ENCODE data around the gene SLC6A11. TPM values are rescaled to one million over a fixed set of nuclear protein-coding genes. Genes with fewer than 3 reads are reported as not detected.

The SLC6A11 gene
- total RNA-seq, 2 experiments from 2014 or later: not detected

DNA sequence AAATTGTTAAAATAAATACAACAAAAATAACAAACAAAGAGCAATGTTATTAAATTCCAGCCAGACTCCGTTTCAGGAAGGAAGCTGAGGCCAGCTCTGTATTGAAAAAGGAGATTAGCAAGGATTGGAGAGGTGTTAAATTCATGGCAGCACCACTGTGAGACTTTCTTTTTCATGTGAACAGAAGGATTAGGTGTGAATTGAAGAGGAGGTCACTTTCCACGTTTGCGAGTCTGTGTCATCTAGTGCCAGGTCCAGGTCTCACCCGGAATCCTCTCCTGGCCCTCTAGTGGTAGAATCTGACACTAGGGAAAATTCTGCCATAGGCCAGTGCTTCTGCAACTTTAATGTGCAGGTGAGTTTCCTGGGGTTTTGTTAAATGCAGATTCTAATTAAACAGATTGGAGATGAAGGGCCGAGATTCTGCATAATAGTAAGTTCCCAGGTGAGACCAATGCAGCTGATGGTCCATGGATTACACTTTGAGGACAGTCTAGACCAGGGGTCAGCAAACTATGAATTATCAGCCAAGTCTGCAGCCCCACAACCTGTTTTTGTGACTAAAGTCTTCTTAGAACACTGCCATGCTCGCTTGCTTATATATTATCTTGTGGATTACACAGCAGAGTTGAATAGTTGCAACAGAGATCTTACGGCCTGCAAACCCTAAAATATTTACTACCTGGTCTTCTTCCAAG, 167.3 kb downstream of the SLC6A11 start:
- no peak overlapping the region for H3K27ac ChIP-seq (ENCODE audit: low read depth in 1 of 2, low read length in 2 of 2)
- H3K9me3 ChIP-seq (ENCODE audit: control insufficient read depth in 1 of 2, insufficient read depth in 1 of 2, low read length in 2 of 2): no peaks in the 10 kb centered on the region
- Mint-ChIP-seq H3K27me3 (peaks cover 18% of the 10 kb centered on the region), H3K4me3 (no peak overlapping the region), H3K9me3 (peaks cover 2% of the 10 kb centered on the region), H3K36me3 (ENCODE audit: low read depth) (no peaks in the 10 kb centered on the region), H3K27ac (no peak overlapping the region), H3K4me1 (ENCODE audit: low read depth) (peaks cover 9% of the 10 kb centered on the region)
- peaks cover 0 to 6% of the 10 kb centered on the region in 2 experiments for H3K27me3 ChIP-seq (ENCODE audit: control insufficient read depth in 1 of 2, insufficient read depth in 2 of 2, low read length in 2 of 2)
- TF ChIP-seq, protein P1, sequence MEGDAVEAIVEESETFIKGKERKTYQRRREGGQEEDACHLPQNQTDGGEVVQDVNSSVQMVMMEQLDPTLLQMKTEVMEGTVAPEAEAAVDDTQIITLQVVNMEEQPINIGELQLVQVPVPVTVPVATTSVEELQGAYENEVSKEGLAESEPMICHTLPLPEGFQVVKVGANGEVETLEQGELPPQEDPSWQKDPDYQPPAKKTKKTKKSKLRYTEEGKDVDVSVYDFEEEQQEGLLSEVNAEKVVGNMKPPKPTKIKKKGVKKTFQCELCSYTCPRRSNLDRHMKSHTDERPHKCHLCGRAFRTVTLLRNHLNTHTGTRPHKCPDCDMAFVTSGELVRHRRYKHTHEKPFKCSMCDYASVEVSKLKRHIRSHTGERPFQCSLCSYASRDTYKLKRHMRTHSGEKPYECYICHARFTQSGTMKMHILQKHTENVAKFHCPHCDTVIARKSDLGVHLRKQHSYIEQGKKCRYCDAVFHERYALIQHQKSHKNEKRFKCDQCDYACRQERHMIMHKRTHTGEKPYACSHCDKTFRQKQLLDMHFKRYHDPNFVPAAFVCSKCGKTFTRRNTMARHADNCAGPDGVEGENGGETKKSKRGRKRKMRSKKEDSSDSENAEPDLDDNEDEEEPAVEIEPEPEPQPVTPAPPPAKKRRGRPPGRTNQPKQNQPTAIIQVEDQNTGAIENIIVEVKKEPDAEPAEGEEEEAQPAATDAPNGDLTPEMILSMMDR (IDR thresholded peaks at IDR 0.05): peak; percentile 63
- intact Hi-C loops (cut with DNase I, micrococcal nuclease): no loop called here
- CTCF ChIA-PET: interaction anchor here (1.3 kb wide), 1 partner anchor 8 kb away, joined by 3 read pairs; no protein-coding TSS in a partner anchor
- ATAC-seq (ENCODE audit: poor library complexity) (no peak), DNase-seq (peak in 4 of 14 experiments; percentile 6 to 26 (median 13))
- no peaks in the 10 kb centered on the region for H3K4me1 ChIP-seq (ENCODE audit: insufficient read depth, low read length)
- H3K36me3 ChIP-seq (ENCODE audit: insufficient read depth, low read length): no peaks in the 10 kb centered on the region
- POLR2A ChIA-PET: no interaction called here
- H3K4me3 ChIP-seq (ENCODE audit: low read length): no peak overlapping the region

GRCh38 chr3:10984371-10984896, 168.4 kb downstream of the SLC6A11 start:
- no peak overlapping the region for H3K27ac ChIP-seq (ENCODE audit: low read depth in 1 of 2, low read length in 2 of 2)
- Mint-ChIP-seq H3K4me3 (no peak overlapping the region), H3K9me3 (peaks cover 2% of the 10 kb centered on the region), H3K27ac (no peak overlapping the region), H3K27me3 (peaks cover 19% of the 10 kb centered on the region), H3K36me3 (ENCODE audit: low read depth) (no peaks in the 10 kb centered on the region), H3K4me1 (ENCODE audit: low read depth) (peaks cover 9% of the 10 kb centered on the region)
- no peaks in the 10 kb centered on the region for H3K9me3 ChIP-seq (ENCODE audit: control insufficient read depth in 1 of 2, insufficient read depth in 1 of 2, low read length in 2 of 2)
- POLR2A ChIA-PET: no interaction called here
- H3K27me3 ChIP-seq (ENCODE audit: control insufficient read depth in 1 of 2, insufficient read depth in 2 of 2, low read length in 2 of 2): peaks cover 0 to 6% of the 10 kb centered on the region in 2 experiments
- CTCF ChIA-PET: no interaction called here
- no peaks in the 10 kb centered on the region for H3K4me1 ChIP-seq (ENCODE audit: insufficient read depth, low read length)
- H3K36me3 ChIP-seq (ENCODE audit: insufficient read depth, low read length): no peaks in the 10 kb centered on the region
- intact Hi-C loops (cut with DNase I, micrococcal nuclease): no loop called here
- ATAC-seq (ENCODE audit: poor library complexity) (no peak), DNase-seq (no peak)
- H3K4me3 ChIP-seq (ENCODE audit: low read length): no peak overlapping the region
- TF ChIP-seq, protein P1 (IDR thresholded peaks at IDR 0.05): no peak

DNA sequence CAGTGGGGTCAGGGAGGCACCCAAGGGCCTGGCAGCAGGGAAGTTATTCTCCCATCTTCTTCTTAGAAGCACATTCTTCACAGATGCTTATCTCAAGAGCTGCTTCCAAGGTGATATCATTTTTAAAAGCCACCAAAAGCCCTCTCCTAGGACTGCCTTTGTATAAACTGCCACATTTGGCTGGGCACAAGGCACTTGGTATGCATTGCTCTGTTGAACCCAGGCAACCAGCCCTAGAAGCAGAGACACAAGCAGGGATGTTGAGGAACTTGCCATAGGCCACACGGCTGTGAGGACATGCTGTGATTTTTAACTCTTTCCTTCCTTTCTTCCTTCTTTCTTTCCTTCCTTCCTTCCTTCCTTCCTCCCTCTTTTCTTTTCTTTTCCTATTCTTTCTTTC, 169.2 kb downstream of the SLC6A11 start:
- Histone ChIP-seq H3K9me3 (ENCODE audit: control insufficient read depth in 1 of 2, insufficient read depth in 1 of 2, low read length in 2 of 2) (no peaks in the 10 kb centered on the region), H3K36me3 (ENCODE audit: insufficient read depth, low read length) (no peaks in the 10 kb centered on the region), H3K4me1 (ENCODE audit: insufficient read depth, low read length) (no peaks in the 10 kb centered on the region), H3K4me3 (ENCODE audit: low read length) (no peak overlapping the region), H3K27ac (ENCODE audit: low read depth in 1 of 2, low read length in 2 of 2) (no peak overlapping the region), H3K27me3 (ENCODE audit: control insufficient read depth in 1 of 2, insufficient read depth in 2 of 2, low read length in 2 of 2) (peaks cover 3 to 6% of the 10 kb centered on the region in 2 experiments)
- TF ChIP-seq, protein P1 (IDR thresholded peaks at IDR 0.05): no peak
- no peak overlapping the region for H3K27ac Mint-ChIP-seq
- intact Hi-C loops (cut with DNase I, micrococcal nuclease): no loop called here
- peaks cover 23% of the 10 kb centered on the region for H3K27me3 Mint-ChIP-seq
- ChIA-PET CTCF (no interaction called here), POLR2A (no interaction called here)
- no peaks in the 10 kb centered on the region for H3K36me3 Mint-ChIP-seq (ENCODE audit: low read depth)
- no peak for ATAC-seq (ENCODE audit: poor library complexity)
- H3K9me3 Mint-ChIP-seq: peaks cover 2% of the 10 kb centered on the region
- H3K4me3 Mint-ChIP-seq: no peak overlapping the region
- DNase-seq: no peak
- peaks cover 9% of the 10 kb centered on the region for H3K4me1 Mint-ChIP-seq (ENCODE audit: low read depth)

Data from CD4-positive, alpha-beta T cell (primary cell).